Mucosa of stomach (tissue), 1 donor: ENCODE data around the gene C22orf31.

Experiments
- H3K27me3 ChIP-seq: one replicate; pipeline ENCODE4 v1.7.0; 2013; ENCODE audit warnings: mild to moderate bottlenecking, low read length; ENCODE audit not compliant: control insufficient read depth, insufficient read depth
- H3K36me3 ChIP-seq: one replicate; pipeline ENCODE4 v1.7.0; 2013; ENCODE audit warnings: low read length; ENCODE audit not compliant: control insufficient read depth, insufficient read depth
- H3K4me1 ChIP-seq: one replicate; pipeline ENCODE4 v1.7.0; 2013; ENCODE audit warnings: mild to moderate bottlenecking, low read length; ENCODE audit not compliant: control insufficient read depth, insufficient read depth
- H3K4me3 ChIP-seq: one replicate; pipeline ENCODE4 v1.7.0; 2013; ENCODE audit warnings: low read length
- H3K9ac ChIP-seq: one replicate; pipeline ENCODE4 v1.7.0; 2013; ENCODE audit warnings: mild to moderate bottlenecking, low read length, moderate library complexity
- H3K9me3 ChIP-seq: one replicate; pipeline ENCODE4 v1.7.0; 2013; ENCODE audit warnings: mild to moderate bottlenecking, low read length, moderate library complexity; ENCODE audit not compliant: control insufficient read depth
- donor health status: Pancreatic carcinoma.

Gene C22orf31

DNA sequence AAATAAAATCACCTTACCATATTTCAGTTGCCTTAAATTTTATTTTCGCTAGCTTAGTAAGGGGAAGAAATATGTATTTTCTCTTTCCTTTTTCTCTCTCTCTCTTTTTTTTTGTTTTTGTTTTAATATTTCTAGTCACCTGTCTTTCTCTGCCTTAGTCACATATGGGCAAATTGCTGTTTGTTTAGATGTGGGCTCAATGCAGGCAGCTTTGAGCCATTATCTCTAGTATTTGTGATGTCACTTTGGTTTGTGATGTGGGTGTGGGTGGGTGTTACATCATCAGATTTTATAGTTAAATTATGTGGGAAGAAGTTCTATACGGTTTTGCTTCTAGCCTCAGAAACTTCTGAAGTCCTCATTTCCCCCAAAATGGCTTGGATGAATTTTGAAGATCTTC is at the start of gene C22orf31:
TSS of gene C22orf31 (minus strand) at position 59 of the 400 bp plus-strand sequence. CDS start at position 20, 39 bp downstream.
- Histone ChIP-seq H3K9me3 (no peaks in the 10 kb centered on the region), H3K27me3 (no peaks in the 10 kb centered on the region), H3K4me3 (no peak within 1 kb of the TSS), H3K36me3 (no peaks in the 10 kb centered on the region), H3K9ac (no peak within 1 kb of the TSS), H3K4me1 (no peaks in the 10 kb centered on the region)

DNA sequence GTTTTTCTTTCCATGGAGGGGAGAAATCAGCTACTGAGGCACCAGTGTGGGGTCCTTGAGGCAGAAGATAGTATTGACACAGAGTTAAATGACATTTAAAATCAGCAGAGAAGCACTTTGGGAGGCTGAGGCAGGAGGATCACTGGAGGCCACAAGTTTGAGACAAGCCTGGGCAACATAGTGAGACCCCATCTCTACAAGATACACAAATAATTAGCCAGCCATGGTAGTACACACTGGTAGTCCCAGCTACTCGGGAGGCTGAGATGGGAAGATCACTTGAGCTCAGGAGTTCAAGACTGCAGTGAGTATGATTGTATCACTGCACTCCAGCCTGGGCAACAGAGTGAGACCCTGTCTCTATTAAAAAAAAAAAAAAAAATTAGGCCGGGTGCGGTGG is 49.3 kb upstream of the C22orf31 start:
- Histone ChIP-seq H3K27me3 (no peaks in the 10 kb centered on the region), H3K36me3 (no peaks in the 10 kb centered on the region), H3K4me3 (no peak overlapping the region), H3K4me1 (no peaks in the 10 kb centered on the region), H3K9ac (no peak overlapping the region), H3K9me3 (no peaks in the 10 kb centered on the region)

DNA sequence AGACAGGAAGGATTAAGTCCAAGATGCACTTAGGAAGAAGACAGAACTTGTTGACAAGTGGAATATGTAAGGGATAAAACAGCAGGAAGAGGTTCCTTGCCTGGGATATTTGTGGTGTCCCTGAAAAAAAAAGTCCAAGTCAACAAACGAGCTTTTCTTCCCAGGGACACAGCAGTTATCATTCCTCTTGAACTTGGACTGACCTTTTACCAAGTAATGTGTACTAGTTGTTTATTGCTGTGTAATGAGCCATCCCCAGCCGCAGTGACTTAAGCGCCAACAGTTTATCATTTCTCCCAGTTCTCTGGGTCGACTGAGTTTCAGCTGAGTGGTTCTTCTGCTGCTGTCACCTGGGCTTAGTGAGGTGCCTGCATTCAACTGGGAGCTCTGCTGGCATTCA is 48.2 kb upstream of the C22orf31 start:
- no peaks in the 10 kb centered on the region for H3K4me1 ChIP-seq
- no peaks in the 10 kb centered on the region for H3K36me3 ChIP-seq
- H3K4me3 ChIP-seq = no peak overlapping the region
- H3K27me3 ChIP-seq = no peaks in the 10 kb centered on the region
- H3K9me3 ChIP-seq = no peaks in the 10 kb centered on the region
- no peak overlapping the region for H3K9ac ChIP-seq

DNA sequence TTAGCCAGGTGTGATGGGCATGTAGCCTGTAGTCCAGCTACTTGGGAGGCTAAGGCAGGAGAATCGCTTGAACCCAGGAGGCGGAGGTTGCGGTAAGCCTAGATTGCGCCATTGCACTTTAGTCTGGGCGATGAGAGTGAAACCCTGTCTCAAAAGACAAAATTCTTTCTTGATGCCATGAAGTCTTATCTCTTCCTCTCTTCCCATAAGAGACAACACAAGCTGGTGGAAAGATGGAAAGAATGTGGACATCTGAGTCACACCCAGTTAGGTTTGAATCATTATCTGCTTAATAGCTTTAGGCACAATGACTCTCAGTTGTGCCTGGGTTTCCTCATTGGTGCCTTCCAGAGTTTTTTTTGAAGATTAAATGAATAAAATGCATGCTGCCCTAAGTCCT is 46.5 kb upstream of the C22orf31 start:
- Histone ChIP-seq H3K27me3 (no peaks in the 10 kb centered on the region), H3K36me3 (no peaks in the 10 kb centered on the region), H3K9ac (no peak overlapping the region), H3K4me1 (no peaks in the 10 kb centered on the region), H3K4me3 (no peak overlapping the region), H3K9me3 (no peaks in the 10 kb centered on the region)

DNA sequence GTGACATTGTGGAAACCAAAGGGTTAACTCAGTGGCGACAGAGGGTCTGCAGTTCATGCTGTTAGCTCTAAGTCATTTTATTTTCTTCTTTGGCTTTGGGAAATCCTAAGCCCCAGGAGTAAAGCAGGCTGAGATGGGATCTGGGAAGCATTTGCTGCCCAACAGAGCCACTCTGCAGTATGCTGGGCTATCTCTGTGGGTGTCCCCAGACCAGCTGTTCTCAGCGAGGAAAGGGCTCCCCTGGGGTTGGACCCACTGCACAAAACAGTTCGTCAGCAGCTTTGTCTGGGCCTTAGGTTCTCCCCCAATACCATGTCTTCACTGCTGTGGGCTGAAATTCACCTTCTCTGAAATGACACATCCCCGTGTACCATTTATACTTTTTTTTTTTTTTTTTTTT is 45.2 kb upstream of the C22orf31 start:
- Histone ChIP-seq H3K9me3 (no peaks in the 10 kb centered on the region), H3K27me3 (no peaks in the 10 kb centered on the region), H3K4me3 (no peak overlapping the region), H3K36me3 (no peaks in the 10 kb centered on the region), H3K4me1 (no peaks in the 10 kb centered on the region), H3K9ac (no peak overlapping the region)

DNA sequence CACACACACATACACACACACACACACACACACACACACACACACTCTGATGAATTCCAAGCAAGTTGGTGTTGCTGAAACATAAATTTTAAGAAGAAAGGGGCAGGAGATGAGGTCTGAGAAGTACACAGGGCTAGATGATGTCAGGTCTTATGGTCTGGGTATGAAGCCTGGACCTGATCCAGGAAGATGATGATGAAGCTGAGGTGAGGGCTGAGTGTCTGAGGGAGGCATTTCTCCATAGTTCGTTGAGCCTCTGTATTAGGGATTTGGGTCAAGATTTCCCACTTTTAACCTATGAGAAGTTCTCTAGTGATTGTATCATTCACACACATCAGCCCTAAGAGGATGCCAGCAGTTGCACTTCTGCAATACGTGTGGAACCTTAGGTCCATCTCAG is 43.8 kb upstream of the C22orf31 start:
- Histone ChIP-seq H3K9me3 (no peaks in the 10 kb centered on the region), H3K36me3 (no peaks in the 10 kb centered on the region), H3K4me1 (no peaks in the 10 kb centered on the region), H3K4me3 (no peak overlapping the region), H3K27me3 (no peaks in the 10 kb centered on the region), H3K9ac (no peak overlapping the region)

DNA sequence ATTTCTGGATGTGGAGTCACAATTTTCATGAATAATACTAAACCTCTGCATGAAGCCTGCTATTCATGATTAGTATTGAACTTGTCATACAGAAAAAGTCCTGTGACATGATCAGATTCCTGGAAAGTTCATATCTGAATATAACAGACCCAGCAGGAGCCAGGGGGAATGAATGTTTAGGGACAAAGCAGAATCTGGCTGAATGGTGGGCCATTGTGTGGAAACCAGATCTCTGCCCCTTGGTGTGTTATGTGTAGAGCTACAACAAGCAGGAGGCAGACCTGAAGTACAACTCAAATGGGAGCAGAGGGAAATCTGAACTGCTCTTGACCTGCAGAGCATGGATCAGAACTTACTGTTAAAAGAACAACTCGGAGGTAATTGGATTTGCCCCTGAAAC is 41.5 kb upstream of the C22orf31 start:
- Histone ChIP-seq H3K9ac (no peak overlapping the region), H3K4me1 (no peaks in the 10 kb centered on the region), H3K27me3 (no peaks in the 10 kb centered on the region), H3K9me3 (no peaks in the 10 kb centered on the region), H3K36me3 (no peaks in the 10 kb centered on the region), H3K4me3 (no peak overlapping the region)

DNA sequence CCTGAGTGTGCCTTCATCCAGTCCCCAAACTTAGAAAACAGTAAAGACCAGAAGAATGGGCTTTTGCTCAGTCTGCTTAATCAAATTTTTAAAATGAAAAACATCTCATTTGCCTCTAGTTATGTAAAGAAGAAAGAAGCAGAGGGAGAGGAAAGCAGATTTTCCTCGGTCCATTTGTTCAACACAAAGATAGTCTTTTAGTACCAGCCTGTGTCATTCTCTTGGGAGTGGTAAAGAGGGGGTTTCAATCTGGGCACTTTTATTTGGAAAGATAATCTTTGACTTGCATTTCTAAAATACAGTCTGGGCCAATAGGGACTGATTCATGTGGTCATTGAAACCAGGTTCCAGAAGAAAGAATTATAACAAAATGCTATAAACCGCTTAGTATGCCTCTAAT is 40.7 kb upstream of the C22orf31 start:
- Histone ChIP-seq H3K27me3 (no peaks in the 10 kb centered on the region), H3K36me3 (no peaks in the 10 kb centered on the region), H3K9me3 (no peaks in the 10 kb centered on the region), H3K4me1 (no peaks in the 10 kb centered on the region), H3K4me3 (no peak overlapping the region), H3K9ac (no peak overlapping the region)

DNA sequence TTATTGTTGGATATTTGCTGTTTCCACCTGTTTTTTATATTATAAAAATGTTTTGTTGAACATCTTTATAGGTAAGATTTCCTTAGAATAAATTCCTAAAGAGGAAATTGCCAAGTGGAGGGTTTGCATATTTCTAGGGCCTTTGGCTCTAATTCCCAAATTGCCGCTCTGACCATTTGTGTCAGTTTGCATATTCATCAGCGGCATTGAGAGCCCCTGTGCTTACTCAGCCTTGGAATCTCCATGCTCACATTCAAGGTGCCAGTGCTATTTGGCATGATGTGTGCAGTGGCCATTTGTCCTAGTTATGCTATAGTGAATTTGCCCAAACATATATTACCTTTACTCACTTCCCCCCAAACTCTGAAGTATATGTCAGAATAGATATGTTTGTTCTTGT is 36.7 kb upstream of the C22orf31 start:
- H3K4me3 ChIP-seq = no peak overlapping the region
- no peaks in the 10 kb centered on the region for H3K27me3 ChIP-seq
- no peaks in the 10 kb centered on the region for H3K36me3 ChIP-seq
- H3K9me3 ChIP-seq = no peaks in the 10 kb centered on the region
- no peak overlapping the region for H3K9ac ChIP-seq
- H3K4me1 ChIP-seq = peaks cover 8% of the 10 kb centered on the region

DNA sequence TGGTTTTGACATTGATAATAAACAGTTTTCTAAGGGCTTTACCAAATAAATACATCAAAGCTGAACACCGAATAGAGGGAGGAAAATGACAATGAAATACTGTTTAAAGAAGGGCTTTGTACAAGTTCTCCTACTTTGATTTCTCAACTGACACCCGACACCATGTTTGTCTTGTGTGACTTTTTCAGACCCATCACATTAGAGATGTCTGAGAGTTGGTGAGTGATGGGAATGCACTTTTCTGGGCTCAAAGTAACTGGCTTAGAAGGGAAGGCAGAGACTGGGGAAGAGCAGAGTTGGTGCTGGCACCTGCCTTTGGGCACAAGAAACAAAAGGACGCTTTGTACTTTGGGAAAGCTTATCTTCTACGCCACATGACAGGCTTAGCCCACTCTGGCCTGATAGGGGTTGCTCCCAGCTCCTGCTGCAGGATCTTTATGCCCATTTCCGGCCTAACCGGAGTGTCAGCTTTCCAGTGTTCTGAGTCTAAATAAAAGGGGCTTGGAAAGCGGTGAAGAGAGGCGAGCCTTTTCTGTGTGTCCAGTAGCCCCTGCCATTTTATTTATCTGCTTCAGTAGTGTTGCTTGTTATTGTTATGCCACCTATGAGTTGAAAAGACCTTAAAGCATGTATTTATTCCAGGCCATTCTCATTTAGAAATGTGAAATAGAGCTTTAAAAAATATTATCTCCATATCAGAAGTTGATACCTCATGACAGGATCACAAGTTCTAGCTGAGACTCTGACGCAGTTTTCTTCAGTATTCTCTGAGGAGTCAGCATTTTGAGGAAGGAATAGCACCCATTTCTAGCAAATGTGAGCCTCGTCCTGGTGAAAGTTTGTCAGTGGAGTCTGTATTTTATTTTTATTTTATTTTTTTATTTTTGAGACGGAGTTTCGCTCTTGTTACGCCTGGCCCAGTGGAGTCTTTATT is 35.4 kb upstream of the C22orf31 start:
- Histone ChIP-seq H3K27me3 (no peaks in the 10 kb centered on the region), H3K4me3 (no peak overlapping the region), H3K9ac (no peak overlapping the region), H3K4me1 (peaks cover 16% of the 10 kb centered on the region), H3K36me3 (no peaks in the 10 kb centered on the region), H3K9me3 (no peaks in the 10 kb centered on the region)

DNA sequence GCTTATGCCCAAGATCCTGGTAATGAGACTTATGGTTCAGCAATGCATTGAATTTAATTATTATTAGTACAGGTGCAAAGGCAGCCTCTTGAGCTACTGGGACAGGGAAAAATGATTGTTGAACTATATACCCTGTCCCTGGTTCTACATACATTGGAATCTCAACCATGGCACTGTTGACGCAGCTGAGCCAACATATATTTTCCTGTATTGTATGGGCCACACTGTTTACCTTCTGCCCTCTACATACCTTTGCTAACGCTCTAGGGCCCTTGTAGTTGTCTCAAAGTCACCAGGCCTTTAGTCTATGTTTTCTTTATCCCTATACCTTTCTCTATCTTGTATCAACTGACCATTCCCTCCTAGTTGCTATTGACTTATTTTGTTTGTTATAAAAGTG is 33.8 kb upstream of the C22orf31 start:
- no peaks in the 10 kb centered on the region for H3K9me3 ChIP-seq
- H3K4me1 ChIP-seq = peaks cover 16% of the 10 kb centered on the region
- H3K36me3 ChIP-seq = no peaks in the 10 kb centered on the region

DNA sequence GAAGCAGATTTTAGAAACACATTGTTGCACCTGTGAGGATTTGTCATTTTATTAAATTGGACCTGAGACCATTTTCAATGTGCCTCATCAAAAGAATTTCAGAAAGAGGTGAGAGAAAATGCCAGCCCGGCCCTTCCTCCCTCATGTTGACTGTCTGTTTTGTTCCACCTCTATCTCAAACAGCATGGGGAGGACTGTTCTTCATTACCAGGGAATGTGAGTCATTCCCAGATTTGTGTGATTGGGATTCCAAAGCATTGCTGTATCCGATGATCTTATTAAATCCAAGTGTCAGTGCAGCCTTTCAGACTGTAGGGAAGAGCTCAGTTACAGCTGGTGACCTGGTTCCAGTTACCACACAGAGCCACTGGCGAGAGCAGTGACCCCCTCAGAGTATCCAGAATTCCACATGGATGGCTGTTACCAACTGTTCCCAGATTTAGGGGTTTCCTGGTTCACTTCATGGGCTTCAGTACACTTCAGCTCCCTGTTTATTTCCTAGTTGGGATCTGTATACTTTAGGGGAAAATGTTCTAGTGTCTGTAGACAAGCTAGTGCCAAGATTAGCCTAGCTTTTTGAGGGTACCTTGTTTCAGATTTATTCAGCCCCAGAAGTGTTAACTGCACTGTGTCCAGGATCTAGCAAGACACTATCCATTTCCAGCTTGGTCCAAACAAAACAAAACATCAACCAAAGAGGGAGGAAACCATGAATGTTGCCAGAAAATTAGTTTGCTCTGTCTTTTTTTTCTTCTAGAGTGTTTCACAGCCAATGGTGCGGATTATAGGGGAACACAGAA is 32.1 kb upstream of the C22orf31 start:
- Histone ChIP-seq H3K27me3 (no peaks in the 10 kb centered on the region), H3K9ac (no peak overlapping the region), H3K9me3 (no peaks in the 10 kb centered on the region), H3K36me3 (no peaks in the 10 kb centered on the region), H3K4me3 (no peak overlapping the region), H3K4me1 (peaks cover 21% of the 10 kb centered on the region)

More for the DNA sequence above, 33.8 kb upstream of the C22orf31 start:
- H3K4me3 ChIP-seq = no peak overlapping the region
- no peak overlapping the region for H3K9ac ChIP-seq
- no peaks in the 10 kb centered on the region for H3K27me3 ChIP-seq
